Type B pancreatic cell (in vitro differentiated cells): Measurements from ENCODE around the gene PNPLA7. TPM values are rescaled to one million over a fixed set of nuclear protein-coding genes. Genes with fewer than 3 reads are reported as not detected.

Experiments
- DNase-seq: peaks from one replicate; pipeline ENCODE4 v3.0.0; 2021; ENCODE audit warnings: mixed read lengths; ENCODE audit not compliant: unreplicated experiment; ENCODE audit errors: extremely low spot score
- H3K27ac Mint-ChIP-seq: 2 replicates; pipeline ENCODE4 v1.8.0; 2021; ENCODE audit warnings: mild to moderate bottlenecking, mixed read lengths
- H3K27me3 Mint-ChIP-seq: 2 replicates; pipeline ENCODE4 v1.8.0; 2021; ENCODE audit warnings: mixed read lengths
- H3K36me3 Mint-ChIP-seq: 2 replicates; pipeline ENCODE4 v1.8.0; 2021; ENCODE audit warnings: mixed read lengths
- H3K4me1 Mint-ChIP-seq: one replicate; pipeline ENCODE4 v1.8.0; 2021; ENCODE audit warnings: mixed read lengths; ENCODE audit not compliant: unreplicated experiment
- H3K4me3 Mint-ChIP-seq: 2 replicates; pipeline ENCODE4 v1.8.0; 2021; ENCODE audit warnings: mild to moderate bottlenecking, mixed read lengths
- H3K9me3 Mint-ChIP-seq: 2 replicates; pipeline ENCODE4 v1.8.0; 2021; ENCODE audit warnings: mixed read lengths
- CTCF ChIP-seq: fragments of 200-600 bp; sonication (generic); conservative IDR thresholded peaks from 2 replicates; pipeline ENCODE4 v1.5.0; 2021; ENCODE audit warnings: antibody characterized with exemption, mild to moderate bottlenecking
- total RNA-seq: library from RNA; stranded (reverse); gene quantifications from 2 replicates; pipeline ENCODE4 v1.2.1, GENCODE V29; 2021; ENCODE audit warnings: low replicate concordance

Gene PNPLA7
- total RNA-seq, 1 donor from 2014 or later: 3.1 TPM

GRCh38 chr9:137430723-137431415 is 119.3 kb downstream of the PNPLA7 start:
- no peak overlapping the region for H3K27ac Mint-ChIP-seq
- no peak for TF ChIP-seq CTCF
- H3K36me3 Mint-ChIP-seq: no peaks in the 10 kb centered on the region
- no peak overlapping the region for H3K4me3 Mint-ChIP-seq
- DNase-seq: no peak
- H3K27me3 Mint-ChIP-seq: no peaks in the 10 kb centered on the region
- no peaks in the 10 kb centered on the region for H3K4me1 Mint-ChIP-seq
- no peaks in the 10 kb centered on the region for H3K9me3 Mint-ChIP-seq

- Mint-ChIP-seq H3K27me3 (no peaks in the 10 kb centered on the region), H3K4me1 (no peaks in the 10 kb centered on the region), H3K4me3 (no peak overlapping the region), H3K9me3 (no peaks in the 10 kb centered on the region), H3K36me3 (no peaks in the 10 kb centered on the region), H3K27ac (no peak overlapping the region)
- no peak for TF ChIP-seq CTCF
- DNase-seq: no peak
Measured at GRCh38 chr9:137429974-137430722, 120.1 kb downstream of the PNPLA7 start.

DNA sequence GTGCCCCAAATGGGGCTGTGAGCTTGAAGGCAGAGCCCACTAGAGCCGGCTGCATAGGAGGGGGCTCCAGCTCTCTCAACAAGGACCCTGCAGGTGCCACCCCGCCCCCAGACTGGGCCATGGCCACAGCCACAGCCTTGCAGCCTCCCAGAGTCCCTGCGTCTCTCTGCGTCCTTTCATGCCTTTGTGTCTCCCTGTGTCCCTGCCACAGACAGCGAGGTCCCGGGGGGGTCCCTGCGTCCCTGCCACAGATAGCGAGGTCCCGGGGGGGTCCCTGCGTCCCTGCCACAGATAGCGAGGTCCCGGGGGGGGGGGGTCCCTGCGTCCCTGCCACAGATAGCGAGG is 120.7 kb downstream of the PNPLA7 start:
- no peak for TF ChIP-seq CTCF
- Mint-ChIP-seq H3K4me1 (peaks cover 6% of the 10 kb centered on the region), H3K4me3 (no peak overlapping the region), H3K36me3 (no peaks in the 10 kb centered on the region), H3K27ac (no peak overlapping the region), H3K27me3 (no peaks in the 10 kb centered on the region), H3K9me3 (no peaks in the 10 kb centered on the region)
- no peak for DNase-seq

DNA sequence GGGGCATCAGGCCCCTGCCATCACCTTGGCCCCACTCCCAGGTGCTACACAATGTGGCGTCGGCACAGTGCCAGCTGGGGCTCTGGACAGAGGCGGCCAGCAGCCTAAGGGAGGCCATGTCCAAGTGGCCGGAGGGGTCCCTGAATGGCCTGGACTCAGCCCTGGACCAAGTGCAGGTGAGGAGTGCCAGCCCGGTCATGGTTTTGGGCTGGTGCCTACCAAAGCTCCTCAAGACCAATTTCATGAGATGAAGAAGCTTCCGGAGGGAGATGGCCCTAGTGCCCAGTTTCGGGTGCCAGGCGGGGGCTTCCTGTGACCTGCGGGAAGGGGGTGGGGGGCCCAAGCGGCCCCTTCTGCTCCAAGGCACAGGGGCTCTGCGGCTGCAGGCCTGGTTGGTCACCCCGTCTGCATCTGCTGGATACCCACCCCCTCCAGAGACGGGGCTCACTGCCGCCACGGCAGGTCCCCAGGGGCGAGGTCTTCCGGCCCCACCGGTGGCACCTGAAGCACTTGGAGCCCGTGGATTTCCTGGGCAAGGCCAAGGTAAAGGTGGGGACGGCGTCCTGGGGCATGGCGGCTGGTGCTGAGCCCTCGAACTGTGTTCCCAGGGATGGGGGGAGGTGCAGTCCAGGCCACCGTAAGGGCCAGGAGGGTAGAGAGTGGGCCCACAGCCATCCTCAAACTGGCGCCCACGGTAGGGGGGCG is 121.2 kb downstream of the PNPLA7 start:
- Mint-ChIP-seq H3K36me3 (no peaks in the 10 kb centered on the region), H3K27me3 (no peaks in the 10 kb centered on the region), H3K9me3 (no peaks in the 10 kb centered on the region), H3K4me3 (no peak overlapping the region), H3K4me1 (peaks cover 8% of the 10 kb centered on the region), H3K27ac (no peak overlapping the region)
- DNase-seq: no peak
- TF ChIP-seq CTCF: no peak

GRCh38 chr9:137428311-137428630 is 121.9 kb downstream of the PNPLA7 start:
- Mint-ChIP-seq H3K27me3 (no peaks in the 10 kb centered on the region), H3K4me1 (peaks cover 8% of the 10 kb centered on the region), H3K4me3 (no peak overlapping the region), H3K9me3 (no peaks in the 10 kb centered on the region), H3K27ac (no peak overlapping the region), H3K36me3 (no peaks in the 10 kb centered on the region)
- no peak for DNase-seq
- TF ChIP-seq CTCF: no peak
